Neutrophil (primary cell): ENCODE data around the gene SMARCAL1.

ENCODE experiments used
- H3K27ac ChIP-seq: fragments of 200-600 bp; sonication (generic); 2 replicates; pipeline ENCODE4 v1.5.1; 2016; ENCODE audit warnings: mild to moderate bottlenecking, moderate library complexity
- H3K27me3 ChIP-seq: fragments of 200-600 bp; sonication (generic); 2 replicates; pipeline ENCODE4 v1.6.0; 2016; ENCODE audit warnings: mild to moderate bottlenecking
- H3K36me3 ChIP-seq: fragments of 200-600 bp; sonication (generic); 2 replicates; pipeline ENCODE4 v1.5.1; 2017
- H3K4me1 ChIP-seq, 2 experiments: fragments of 200-600 bp in 1 of 2; sonication (generic) in 1 of 2; 1 replicate in 1 of 2; 2 replicates in 1 of 2; pipeline versions ENCODE4 v1.5.1 to v1.6.1; 2013 to 2016; ENCODE audit warnings: low read depth in 1 of 2, low read length in 1 of 2, mild to moderate bottlenecking in 1 of 2, moderate library complexity in 1 of 2; ENCODE audit not compliant: control insufficient read depth in 1 of 2, insufficient read depth in 1 of 2
- H3K4me3 ChIP-seq, 2 experiments: fragments of 200-600 bp in 1 of 2; sonication (generic) in 1 of 2; 1 replicate in 1 of 2; 2 replicates in 1 of 2; pipeline ENCODE4 v1.5.1; 2013 to 2016; ENCODE audit warnings: low read depth in 1 of 2, low read length in 1 of 2, mild to moderate bottlenecking in 1 of 2, moderate library complexity in 1 of 2
- H3K9me3 ChIP-seq: fragments of 200-600 bp; sonication (generic); 2 replicates; pipeline ENCODE4 v1.5.1; 2016
- CTCF ChIP-seq: fragments of 200-600 bp; sonication (generic); IDR thresholded peaks from 2 replicates; pipeline ENCODE4 v1.5.1; 2016; ENCODE audit warnings: antibody characterized with exemption

The SMARCAL1 gene

DNA sequence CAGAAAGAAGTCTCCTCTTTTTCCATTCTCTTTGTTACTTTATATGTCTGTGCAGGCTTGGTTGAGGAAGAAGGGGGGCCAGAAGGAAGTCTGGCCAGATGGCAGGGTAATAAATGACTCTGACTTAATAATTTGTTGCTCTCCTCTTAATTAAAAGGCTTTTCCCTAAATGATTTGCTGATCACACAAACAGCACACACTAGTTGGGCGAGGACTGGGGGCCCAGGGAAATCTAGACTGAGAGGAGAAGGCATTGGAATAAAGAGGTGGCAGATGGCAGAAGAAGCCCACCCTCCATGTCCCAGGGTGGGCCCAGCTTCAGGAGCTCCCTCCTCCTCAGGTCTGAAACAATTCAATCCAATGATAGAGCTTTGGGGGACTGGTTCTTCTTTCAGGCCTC is 12.7 kb upstream of the SMARCAL1 start:
- H3K4me3 ChIP-seq = no peak overlapping the region
- no peak overlapping the region for H3K27ac ChIP-seq
- no peaks in the 10 kb centered on the region for H3K4me1 ChIP-seq
- no peaks in the 10 kb centered on the region for H3K9me3 ChIP-seq
- no peak for TF ChIP-seq CTCF
- H3K36me3 ChIP-seq = no peaks in the 10 kb centered on the region
- H3K27me3 ChIP-seq = peaks cover 8% of the 10 kb centered on the region

GRCh38 chr2:216402751-216403150 is 9.5 kb upstream of the SMARCAL1 start:
- no peaks in the 10 kb centered on the region for H3K4me1 ChIP-seq
- H3K27ac ChIP-seq = no peak overlapping the region
- no peaks in the 10 kb centered on the region for H3K36me3 ChIP-seq
- TF ChIP-seq CTCF = no peak
- peaks cover 17% of the 10 kb centered on the region for H3K27me3 ChIP-seq
- no peaks in the 10 kb centered on the region for H3K9me3 ChIP-seq
- no peak overlapping the region for H3K4me3 ChIP-seq

DNA sequence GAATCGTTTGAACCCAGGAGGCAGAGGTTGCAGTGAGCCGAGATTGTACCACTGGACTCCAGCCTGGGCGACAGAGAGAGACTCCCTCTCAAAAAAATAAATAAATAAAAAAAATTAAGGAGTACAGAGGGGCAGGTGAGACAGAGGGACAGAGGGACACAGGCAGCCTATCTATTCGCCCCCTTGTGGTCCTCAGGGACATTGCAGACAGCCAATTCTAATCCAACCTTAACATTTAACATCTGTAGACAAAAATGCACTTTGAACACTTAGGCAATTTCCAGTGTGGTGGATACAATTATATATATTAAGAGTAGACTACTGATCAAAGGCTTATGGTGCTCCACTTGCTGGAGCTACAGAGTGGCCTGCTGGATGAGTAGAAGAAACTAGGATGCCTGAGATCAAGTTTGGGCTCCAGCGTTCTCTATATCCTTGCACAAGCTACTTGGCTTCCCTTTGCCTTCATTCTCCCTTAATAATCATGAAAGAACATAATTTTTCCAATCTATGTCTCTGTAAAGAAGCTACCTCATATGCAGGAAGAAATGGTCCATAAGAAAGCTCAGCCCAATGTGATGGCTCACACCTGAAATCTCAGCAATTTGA is 8.2 kb upstream of the SMARCAL1 start:
- peak; percentile 73 for TF ChIP-seq CTCF
- Histone ChIP-seq H3K9me3 (no peaks in the 10 kb centered on the region), H3K36me3 (no peaks in the 10 kb centered on the region), H3K4me3 (no peak overlapping the region), H3K4me1 (no peaks in the 10 kb centered on the region), H3K27me3 (peaks cover 17% of the 10 kb centered on the region), H3K27ac (no peak overlapping the region)

DNA sequence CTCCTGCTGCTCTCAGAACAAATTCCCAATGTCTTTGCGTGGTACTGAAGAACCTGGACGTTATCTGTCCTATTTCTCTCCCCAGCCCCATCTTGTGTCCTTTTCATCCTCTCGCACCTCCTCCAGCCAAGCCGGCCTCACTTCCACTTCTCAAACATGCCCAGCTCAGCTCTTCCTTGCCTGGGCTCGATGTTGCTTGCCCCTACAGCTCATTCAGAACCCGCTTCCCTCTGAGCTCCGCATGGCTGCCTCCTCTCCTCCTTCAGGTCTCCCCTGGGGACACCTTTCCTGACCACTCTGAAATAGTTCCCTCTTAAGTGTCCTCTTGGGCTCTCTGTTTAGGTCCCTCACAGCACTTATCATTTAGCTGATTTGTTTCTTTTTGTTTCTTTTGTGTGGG is 6.7 kb upstream of the SMARCAL1 start:
- H3K27ac ChIP-seq = no peak overlapping the region
- peaks cover 17% of the 10 kb centered on the region for H3K27me3 ChIP-seq
- H3K4me1 ChIP-seq = no peaks in the 10 kb centered on the region
- no peaks in the 10 kb centered on the region for H3K9me3 ChIP-seq
- no peak for TF ChIP-seq CTCF
- no peaks in the 10 kb centered on the region for H3K36me3 ChIP-seq
- H3K4me3 ChIP-seq = no peak overlapping the region

GRCh38 chr2:216406826-216407225 is 5.5 kb upstream of the SMARCAL1 start:
- H3K27ac ChIP-seq = no peak overlapping the region
- no peaks in the 10 kb centered on the region for H3K36me3 ChIP-seq
- no peak overlapping the region for H3K4me3 ChIP-seq
- H3K9me3 ChIP-seq = no peaks in the 10 kb centered on the region
- no peak for TF ChIP-seq CTCF
- H3K4me1 ChIP-seq = peaks cover 3 to 4% of the 10 kb centered on the region in 2 experiments
- H3K27me3 ChIP-seq = peaks cover 17% of the 10 kb centered on the region
